NCI-H774 (cell line): ENCODE measurements around the gene MST1R.
"Not testable (repeated sequence)": the region's sequence is repeated elsewhere in the genome, so short reads cannot be mapped to it uniquely, and the experiment has no call there.

Experiments used
- DNase-seq: peaks from one replicate; lab custom pipeline; 2025; lab: John Stamatoyannopoulos, UW

The MST1R gene

DNA sequence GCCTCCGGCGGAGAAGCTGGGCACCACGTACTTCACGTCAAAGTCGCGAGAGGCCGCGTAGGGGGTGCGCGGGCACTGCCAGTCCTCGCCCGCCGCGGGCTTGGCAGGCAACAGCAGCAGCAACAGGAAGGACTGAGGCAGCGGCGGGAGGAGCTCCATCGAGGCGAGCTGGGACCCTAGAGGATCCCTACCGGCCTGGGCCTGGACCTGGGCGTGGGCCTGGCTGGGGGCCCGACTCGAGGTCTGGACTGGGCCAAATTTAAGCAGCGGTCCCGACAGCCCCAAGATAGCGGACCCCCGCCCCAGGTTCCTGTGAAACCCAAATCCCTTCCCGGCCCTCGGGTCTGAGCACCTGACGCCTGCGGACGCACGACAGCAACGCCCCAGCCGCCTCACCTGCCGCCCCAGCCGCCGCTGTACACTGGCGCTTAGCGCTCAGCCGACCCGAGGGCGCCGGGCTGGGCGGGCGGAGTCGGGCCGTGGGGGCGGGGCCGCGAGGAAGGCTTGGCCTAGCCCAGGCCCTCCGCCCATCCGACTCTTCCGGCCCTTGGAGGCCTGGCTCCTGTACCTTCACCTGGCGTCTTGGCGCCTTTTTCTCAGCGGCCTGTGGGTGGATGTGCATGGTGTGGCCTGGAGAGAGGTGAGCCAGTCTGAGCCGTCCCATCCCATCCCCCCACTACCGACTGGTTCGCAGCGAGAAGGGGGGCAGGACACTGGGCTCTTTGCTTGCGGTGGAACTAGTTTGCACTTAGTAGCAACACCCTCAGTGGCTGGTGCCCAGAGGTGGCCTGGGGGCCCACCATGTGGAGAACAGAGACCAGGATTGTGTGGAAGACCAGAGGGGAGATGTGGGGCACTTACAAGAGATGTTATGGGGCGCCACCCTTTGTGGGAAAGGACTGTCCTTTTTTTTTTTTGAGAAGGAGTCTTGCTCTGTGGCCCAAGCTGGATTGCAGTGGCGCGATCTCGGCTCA is at the start of gene MST1R:
TSS of gene MST1R (minus strand) at position 423 of the 974 bp plus-strand sequence. CDS start at position 159, 264 bp downstream.
- peak; percentile 72 for DNase-seq

DNA sequence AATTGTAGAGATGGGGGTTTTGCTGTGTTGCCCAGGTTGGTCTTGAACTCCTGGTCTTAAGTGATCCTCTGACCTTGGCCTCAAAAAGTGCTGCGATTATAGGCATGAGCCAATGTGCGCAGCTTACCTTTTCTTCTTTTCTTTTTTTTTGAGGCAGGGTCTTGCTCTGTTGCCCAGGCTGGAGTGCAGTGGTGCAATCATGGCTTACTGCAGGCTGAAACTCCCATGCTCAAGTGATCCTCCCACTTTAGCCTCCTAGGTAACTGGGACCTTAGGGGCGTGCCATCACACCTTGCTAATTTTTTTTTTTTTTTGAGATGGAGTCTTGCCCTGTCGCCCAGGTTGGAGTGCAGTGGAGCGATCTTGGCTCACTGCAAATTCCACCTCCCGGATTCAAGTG is 49.3 kb upstream of the MST1R start:
- no peak for DNase-seq

DNA sequence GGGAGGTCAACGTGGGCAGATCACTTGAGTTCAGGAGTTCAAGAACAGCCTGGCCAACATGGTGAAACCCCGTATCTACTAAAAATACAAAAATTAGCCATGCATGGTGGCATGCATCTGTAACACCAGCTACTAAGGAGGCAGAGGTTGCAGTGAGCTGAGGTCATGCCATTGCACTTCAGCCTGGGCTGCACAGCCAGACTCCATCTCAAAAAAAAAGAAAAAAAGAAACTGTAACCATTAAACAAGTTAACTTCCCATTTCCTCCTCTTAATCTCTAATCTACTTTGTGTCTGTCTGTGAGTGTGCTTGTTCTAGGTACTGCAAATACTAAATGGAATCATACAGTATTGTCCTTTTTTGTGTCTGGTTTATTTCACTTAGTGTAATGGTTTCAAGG is 39.0 kb upstream of the MST1R start:
- no peak for DNase-seq

DNA sequence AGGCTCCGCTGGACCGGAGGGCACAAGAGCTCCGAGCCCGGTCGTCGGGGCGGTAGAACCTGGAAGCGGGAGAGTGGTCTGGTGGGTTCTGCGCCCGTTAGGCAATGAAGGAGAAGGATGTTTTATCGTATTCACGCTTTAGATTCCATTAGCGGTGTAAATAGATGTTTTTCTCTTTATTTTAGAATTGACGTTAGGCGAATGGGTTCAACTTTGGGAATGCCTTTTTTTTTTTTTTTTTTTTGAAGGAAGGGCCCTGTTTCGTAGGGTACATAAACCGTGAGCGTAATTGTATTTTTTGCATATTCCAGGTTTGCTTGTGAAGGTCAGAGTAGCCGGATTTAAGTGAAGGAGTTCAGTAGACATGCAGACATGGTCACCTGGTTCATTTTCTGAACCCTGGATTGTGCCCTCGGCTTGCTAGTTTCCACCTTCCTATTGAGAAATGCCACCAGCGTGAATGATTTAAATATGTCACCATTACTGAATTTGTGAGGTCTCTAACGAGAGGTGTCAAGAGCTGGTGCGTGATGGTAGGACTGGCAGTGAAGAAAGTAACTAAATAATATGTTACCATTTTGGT is 37.1 kb upstream of the MST1R start:
- no peak for DNase-seq

DNA sequence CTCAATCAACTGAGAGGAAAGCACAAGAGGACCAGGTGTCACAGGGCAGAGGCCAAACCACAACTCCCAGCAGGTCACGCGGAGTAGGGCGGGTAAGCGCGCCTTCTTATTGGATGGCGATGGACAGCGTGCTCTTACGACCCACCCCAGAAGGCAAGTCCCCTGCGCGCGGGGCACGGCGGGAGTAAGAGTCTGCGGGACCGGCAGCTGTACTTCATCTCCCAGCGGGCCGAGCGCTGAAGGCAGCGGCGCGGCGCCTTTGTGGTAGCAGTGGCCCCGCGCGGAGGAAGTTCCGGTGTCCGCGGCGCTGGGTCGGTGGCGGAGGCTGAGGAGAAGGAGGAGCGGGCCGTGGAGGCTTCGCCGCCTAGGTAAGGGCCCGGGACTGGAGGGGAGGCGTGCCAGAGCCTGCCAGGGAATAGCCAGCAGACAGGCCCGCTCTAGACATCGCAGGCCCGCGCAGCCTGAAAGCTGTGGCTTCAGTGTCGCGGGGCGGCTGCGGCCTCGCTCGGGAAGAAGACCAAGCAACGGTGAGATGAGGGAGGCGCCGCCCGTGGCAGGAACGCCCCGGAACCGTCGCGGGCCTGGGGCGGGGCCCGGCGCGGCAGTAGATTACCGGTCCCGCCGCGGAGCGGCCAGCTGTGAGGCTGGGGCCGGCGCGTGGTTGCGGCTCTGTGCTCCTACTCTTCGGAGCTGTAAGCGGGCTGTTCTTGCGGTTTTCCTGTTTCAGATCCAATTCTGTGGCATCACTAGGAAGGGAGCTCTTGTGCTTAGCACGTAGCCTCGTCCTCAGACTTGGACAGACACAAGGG is 36.4 kb upstream of the MST1R start, which contains the start of gene RBM6:
TSS of gene RBM6 (plus strand) at position 293 of the 809 bp plus-strand sequence. CDS start 22,492 bp downstream, outside the sequence.
- peak; percentile 86 for DNase-seq

DNA sequence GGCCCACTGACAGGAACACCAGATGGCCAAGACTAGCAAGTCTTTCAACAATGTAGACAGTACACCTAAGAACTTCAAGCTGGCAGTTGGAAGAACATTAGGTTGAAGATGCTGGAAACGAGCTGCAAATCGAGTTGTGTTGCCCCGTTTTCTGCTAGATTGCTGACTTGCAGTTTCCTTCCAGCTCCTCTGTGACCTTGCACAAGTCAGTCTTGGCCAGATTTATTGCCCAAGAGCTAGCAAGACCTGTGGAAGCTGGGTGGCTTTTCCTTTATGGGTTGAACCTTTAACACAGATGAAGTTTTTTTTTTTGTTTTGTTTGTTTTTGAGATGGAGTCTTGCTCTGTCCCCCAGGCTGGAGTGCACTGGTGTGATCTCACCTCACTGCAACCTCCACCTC is 33.4 kb upstream of the MST1R start:
- DNase-seq: no peak

DNA sequence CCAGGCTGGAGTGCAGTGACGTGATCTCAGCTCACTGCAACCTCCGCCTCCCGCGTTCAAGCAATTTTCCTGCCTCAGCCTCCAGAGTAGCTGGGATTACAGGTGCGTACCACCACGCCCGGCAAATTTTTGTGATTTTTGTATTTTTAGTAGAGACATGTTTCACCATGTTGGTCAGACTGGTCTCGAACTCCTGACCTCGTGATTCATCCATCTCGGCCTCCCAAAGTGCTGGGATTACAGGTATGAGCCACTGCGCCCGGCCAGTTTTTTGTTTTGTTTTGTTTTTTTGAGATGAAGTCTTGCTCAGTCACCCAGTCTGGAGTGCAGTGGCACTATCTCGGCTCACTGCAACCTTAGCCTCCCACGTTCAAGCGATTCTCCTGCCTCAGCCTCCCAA is 28.6 kb upstream of the MST1R start:
- not testable (repeated sequence) for DNase-seq

DNA sequence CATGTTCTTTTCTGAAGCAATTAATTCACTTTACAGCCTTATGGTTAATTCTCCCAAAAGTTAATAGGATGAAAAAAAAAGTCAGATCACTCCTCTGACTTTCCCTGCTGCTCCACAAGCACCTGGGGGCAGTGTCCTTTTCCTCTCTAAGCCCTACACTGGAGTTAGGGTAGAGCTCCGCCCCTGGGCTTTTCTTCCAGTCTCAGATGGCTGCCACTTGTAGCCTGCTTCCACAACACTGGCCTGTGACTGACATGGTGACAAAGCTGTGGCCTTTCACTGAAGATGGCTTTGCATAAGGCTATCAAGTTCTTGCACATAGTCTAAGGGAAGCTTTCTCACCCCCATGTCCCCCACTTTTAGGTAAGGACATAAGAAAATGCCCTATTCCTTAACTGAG is 27.2 kb upstream of the MST1R start:
- no peak for DNase-seq

DNA sequence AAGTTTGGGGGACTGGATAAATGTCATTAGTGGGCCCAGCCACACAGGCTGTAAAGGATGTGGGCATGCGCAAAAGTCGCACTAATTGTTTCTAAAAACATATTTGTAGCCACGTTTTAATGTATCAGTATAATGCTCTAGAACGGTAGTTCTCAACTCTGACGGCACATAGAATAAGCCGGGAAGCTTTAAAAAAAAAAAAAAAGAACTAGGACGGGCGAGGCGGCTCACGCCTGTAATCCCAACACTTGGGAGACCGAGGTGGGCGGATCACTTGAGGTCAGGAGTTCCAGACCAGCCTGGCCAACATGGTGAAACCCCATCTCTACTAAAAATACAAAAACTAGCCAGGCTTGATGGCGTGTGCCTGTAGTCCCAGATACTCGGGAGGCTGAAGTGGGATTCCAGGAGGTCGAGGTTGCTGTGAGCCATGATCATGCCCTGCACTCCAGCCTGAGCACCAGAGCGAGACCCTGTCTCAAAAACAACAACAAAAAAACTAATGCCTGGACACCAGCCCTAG is 26.6 kb upstream of the MST1R start:
- peak; percentile 35 for DNase-seq

DNA sequence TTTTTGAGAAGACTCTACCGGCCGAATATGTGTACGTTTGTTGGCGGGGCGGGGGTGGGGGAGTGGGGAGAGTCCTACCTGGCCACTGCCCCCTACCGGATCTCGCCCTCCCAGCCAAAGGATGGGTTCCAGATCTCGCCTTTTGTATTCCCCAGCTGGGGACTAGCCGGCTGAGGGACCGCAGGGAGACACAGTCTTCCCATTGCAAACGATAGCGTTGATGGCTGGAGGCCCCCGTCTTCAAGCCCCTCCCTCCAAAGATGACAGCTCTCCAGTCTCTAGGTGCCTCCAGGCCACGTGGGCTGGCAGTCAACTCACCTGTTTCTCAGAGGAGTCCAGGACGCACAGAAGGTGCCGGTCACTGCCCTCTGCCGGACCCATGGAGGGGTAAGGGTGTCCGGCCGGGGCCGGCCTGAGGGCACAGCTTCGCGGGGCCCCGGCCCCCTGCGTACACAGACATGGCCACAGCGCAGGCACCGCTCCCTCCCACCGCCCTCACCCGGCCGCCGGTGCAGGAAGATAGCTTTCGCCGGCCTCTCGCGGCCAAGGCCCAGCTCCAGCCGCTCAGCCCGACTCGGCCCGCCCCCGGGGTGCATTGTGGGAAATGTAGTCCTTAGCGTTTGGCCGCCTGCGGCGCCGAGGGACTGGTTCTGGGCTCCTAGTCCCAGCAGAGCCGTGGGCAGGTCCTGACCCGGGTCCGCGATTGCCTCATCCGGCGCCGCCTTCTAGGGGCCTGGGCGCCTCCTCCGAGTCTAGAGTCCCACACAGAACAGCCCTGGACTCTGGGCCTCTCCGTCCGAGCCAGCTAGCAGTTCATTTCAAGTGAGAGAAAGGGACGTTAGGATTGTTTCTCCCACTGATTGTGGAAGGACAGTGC is 25.9 kb upstream of the MST1R start, which contains the start of gene MON1A:
TSS of gene MON1A (minus strand) at position 521 of the 877 bp plus-strand sequence. CDS start 16,465 bp downstream, outside the sequence.
- peak; percentile 68 for DNase-seq

DNA sequence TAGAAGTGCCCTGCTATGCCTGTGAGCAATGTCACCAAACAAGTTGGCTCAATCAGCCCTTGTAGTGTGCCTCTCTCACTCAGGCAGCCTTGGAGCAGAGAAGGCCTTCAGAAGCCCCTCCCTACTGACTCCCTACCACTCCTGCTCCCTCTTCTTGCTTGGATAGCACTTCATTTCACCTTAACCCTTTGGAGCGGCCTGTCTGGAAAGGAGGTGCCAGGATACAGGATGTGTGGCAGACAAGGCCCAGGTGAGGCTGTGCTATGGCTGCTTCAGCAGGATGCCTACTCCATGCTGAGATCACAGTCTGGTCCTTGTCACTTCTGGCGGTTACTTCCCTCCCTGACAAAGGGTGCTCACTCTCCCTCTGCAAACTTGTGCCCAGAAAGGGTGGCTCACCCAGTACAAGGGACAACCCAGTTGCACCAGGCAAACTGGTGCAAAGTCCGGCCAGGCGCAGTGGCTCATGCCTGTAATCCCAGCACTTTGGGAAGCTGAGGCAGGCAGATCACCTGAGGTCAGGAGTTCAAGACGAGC is 24.9 kb upstream of the MST1R start:
- DNase-seq: no peak

DNA sequence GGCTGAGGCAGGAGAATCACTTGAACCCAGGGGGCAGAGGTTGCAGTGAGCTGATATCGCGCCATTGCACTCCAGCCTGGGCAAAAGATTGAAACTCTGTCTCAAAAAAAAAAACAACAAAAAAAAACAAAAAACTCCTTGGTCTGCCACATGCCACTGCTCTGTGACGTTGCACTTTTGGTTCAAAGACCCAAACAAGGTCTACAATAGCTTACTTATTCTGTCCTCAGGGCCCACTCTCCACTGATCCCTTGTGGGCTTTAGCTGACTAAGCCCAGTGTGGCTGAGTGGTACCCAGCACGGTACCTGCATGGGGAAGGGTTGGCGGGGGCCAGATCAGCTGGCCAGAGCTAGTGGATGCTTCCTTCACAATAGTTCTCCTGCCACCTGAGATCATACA is 24.1 kb upstream of the MST1R start:
- no peak for DNase-seq

DNA sequence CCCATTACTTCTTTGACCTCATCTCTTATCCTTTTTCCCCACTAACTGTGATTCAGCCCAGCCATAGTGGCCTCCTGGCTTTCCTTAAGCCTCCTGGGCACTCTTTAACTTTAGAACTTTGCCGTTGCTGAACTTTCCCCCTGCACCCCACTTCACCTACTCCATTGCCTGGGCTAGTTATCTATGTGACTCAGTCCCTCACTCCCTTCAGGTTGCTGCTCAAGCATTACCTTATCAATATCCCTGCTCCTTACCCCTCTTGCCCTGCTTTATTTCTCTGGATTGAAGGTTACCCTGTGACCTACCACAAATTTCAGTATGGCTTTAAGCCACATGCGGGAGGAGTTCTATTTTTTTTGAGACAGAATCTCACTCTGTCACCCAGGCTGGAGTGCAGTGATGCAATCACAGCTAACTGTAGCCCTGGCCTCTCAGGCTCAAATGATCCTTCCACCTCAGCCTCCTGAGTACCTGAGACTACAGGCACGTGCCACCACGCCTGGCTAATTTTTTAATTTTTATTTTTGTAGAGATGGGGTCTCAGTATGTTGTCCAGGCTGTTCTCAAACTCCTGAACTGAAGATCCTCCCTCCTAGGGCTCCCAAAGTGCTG is 22.6 kb upstream of the MST1R start:
- no peak for DNase-seq

DNA sequence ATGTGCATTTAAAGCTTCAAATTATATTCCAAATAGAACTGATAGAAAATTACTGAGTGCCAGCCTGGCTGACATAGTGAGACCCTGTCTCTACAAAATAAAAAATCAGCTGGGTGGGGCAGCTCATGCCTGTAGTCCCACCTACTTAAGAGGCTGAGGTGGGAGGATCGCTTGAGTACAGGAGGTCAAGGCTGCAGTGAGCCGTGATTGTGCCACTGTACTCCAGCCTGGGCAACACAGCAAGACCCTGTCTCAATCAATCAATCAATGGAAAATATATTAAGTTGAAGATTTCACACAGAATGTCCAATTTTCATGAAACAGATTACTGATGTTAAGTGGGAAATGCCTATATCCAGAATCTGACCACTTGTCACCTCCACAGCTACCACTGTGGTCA is 21.8 kb upstream of the MST1R start:
- no peak for DNase-seq

DNA sequence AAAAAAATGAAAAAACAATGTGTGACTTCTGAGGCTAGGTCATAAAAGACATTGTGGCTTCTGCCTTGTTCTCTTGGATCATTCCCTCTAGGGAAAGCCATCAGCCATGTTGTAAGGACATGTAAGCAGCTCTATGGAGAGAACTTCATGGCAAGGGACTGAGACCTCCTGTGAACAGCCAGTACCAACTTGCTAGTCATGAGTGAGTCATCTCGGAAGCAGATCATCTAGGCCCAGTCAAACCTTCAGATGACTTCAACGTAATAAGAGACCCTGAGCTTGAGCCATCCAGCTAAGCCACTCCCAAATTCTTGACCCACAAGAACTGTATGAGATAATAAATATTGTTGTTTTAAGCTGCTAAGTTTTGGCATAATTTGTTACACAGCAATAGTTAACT is 21.0 kb upstream of the MST1R start:
- DNase-seq: no peak

DNA sequence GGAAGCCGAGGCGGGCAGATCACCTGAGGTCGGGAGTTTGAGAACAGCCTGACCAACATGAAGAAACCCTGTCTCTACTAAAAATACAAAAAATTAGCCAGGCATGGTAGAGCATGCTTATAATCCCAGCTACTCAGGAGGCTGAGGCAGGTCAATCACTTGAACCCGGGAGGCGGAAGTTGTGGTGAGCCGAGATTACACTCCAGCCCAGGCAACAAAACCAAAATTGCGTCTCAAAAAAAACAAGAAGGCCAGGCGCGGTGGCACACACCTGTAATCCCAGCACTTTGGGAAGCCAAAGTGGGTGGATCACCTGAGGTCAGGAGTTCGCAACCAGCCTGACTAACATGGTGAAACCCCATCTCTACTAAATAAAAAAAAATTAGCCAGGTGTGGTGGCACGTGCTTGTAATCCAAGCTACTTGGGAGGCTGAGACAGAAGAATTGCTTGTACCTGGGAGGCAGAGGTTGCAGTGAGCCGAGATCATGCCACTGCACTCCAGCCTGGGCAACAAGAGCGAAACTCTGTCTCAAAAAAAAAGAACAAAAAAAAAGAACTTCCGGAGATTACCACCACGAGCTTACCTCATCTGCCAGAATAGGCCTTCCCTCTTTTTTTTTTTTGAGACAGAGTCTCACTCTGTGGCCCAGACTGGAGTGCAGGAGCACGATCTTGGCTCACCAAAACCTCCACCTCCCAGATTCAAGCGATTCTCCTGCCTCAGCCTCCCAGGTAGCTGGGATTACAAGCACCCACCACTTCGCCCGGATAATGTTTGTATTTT is 14.3 kb upstream of the MST1R start:
- not testable (repeated sequence) for DNase-seq

DNA sequence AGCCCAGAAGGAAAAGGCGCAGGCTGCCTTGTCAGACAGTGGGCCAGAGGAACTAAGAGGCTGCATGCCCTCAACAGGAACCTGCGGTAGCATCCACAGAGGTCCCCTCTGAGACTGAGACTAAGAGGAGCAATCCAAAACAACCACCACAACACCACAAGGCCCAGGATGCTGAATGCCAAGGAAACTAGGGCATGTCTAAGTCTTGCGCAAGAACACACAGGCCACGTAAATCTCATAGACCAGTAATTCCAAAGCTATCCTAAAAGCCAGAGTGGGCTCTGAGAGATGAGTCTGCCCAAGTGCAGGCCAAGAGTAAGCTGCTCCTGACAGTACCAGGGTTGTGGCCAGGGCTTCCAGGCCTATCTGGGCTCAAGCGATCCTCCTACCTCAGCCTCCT is 13.0 kb upstream of the MST1R start:
- DNase-seq: no peak

DNA sequence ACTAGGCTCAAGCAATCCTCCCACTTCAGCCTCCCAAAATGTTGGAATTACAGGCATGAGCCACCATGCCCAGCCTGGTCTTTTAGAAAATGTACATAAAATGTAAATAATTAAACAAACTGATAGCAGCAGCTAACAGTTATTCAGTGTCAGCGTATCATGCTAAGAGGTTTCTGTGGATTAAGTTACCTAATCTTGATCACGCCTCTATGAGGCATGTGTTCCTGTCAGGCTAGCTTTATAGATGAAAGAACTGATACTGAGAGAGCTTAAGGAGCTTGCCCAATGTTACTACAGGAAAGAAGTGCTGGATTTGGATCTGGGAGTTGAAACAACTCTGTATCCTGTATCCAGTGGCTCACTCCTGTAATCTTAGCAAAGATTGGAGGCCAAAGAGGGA is 11.2 kb upstream of the MST1R start:
- no peak for DNase-seq

DNA sequence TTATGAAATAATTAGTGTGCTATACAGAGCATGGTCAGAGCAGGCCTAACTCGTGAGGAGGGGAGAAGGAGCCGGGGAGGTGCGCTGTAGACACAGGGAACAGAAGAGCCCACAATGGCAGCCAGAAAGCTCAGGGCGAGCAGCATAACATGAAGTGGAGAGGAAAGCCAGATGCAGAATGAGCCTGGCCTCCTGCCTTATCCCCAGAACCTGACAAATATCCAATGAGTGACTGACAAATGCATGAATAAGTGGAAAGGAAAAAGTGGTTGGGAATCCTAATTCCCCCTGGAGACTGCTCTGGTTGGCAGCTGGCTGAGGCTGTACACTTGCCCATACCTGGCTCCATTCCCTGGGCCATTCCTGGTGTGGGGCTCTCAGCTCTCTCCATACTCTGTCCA is 9.2 kb upstream of the MST1R start:
- no peak for DNase-seq
